DND-41 (cell line): ENCODE measurements around the gene HMGN4.

Source experiments
- EZH2 ChIP-seq: IDR thresholded peaks from 3 replicates; pipeline ENCODE4 v1.6.1; 2012; ENCODE audit warnings: borderline replicate concordance, low read depth, mild to moderate bottlenecking, moderate library complexity, low read length, inconsistent platforms; ENCODE audit not compliant: severe bottlenecking
- TF ChIP-seq, protein P1 (sequence below): IDR thresholded peaks from 2 replicates; pipeline ENCODE4 v1.5.1; 2012; ENCODE audit warnings: borderline replicate concordance, low read length, moderate library complexity, mild to moderate bottlenecking; ENCODE audit not compliant: poor library complexity, severe bottlenecking; ENCODE audit errors: extremely low read depth

DNA sequence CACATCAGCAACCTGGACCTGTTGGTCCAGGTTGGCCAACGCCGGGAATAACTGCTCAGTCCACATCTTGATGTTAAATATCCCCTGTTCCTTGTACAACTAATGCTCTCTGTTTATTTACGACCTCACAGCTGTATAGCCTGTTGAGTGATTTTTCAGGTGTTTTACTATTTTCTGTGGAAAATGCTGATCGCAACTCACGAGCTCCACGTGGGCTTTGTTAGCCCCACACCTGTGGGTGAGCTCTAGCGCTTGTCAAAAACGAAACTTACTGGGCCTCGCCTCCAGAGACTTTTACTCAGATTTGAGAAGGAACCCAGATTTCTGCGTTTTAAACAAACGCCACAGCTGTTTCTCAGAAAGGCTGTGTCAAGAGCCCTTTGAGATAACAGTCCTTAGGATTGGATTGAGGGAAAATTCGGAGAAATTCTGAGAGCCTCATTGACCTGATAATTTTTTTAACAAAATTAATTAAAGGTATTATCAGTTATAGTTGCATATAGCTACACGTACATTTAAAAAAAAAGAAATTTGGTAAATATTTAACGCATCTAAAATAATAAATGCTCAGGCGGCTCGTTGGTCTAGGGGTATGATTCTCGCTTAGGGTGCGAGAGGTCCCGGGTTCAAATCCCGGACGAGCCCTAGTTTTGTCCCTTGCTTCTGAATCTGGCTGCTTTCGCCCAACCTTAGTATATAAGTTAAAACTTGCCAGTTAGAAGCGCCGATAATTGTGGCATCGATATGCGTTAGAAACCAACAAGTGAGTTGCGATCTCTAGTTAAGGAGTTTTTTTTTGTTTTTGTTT lies 16.7 kb downstream of the HMGN4 start:
- TF ChIP-seq, protein P1, sequence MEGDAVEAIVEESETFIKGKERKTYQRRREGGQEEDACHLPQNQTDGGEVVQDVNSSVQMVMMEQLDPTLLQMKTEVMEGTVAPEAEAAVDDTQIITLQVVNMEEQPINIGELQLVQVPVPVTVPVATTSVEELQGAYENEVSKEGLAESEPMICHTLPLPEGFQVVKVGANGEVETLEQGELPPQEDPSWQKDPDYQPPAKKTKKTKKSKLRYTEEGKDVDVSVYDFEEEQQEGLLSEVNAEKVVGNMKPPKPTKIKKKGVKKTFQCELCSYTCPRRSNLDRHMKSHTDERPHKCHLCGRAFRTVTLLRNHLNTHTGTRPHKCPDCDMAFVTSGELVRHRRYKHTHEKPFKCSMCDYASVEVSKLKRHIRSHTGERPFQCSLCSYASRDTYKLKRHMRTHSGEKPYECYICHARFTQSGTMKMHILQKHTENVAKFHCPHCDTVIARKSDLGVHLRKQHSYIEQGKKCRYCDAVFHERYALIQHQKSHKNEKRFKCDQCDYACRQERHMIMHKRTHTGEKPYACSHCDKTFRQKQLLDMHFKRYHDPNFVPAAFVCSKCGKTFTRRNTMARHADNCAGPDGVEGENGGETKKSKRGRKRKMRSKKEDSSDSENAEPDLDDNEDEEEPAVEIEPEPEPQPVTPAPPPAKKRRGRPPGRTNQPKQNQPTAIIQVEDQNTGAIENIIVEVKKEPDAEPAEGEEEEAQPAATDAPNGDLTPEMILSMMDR: no peak
- TF ChIP-seq EZH2: no peak
